HEK293 (cell line): ENCODE data around the gene CD68.

Experiments
- AEBP2 ChIP-seq: fragments of 450-650 bp; formaldehyde crosslinking; IDR thresholded peaks from 2 replicates; pipeline ENCODE4 v1.5.1; 2016; ENCODE audit warnings: missing biosample characterization, missing genetic modification characterization, borderline replicate concordance
- FEZF1 ChIP-seq: fragments of 450-650 bp; formaldehyde crosslinking; IDR thresholded peaks from 2 replicates; pipeline ENCODE4 v1.5.1; 2016; ENCODE audit warnings: missing biosample characterization, missing genetic modification characterization
- GLIS1 ChIP-seq: fragments of 450-650 bp; formaldehyde crosslinking; IDR thresholded peaks from 2 replicates; pipeline ENCODE4 v1.5.1; 2016; ENCODE audit warnings: missing biosample characterization, missing genetic modification characterization
- INSM2 ChIP-seq: fragments of 450-650 bp; formaldehyde crosslinking; IDR thresholded peaks from 2 replicates; pipeline ENCODE4 v1.5.1; 2016; ENCODE audit warnings: missing biosample characterization, missing genetic modification characterization
- KLF10 ChIP-seq: fragments of 450-650 bp; IDR thresholded peaks from 2 replicates; pipeline ENCODE4 v1.5.1; 2018; ENCODE audit warnings: missing biosample characterization, mild to moderate bottlenecking, missing genetic modification characterization
- KLF8 ChIP-seq: fragments of 450-650 bp; formaldehyde crosslinking; IDR thresholded peaks from 2 replicates; pipeline ENCODE4 v1.5.1; 2016; ENCODE audit warnings: missing biosample characterization, missing genetic modification characterization
- MYNN ChIP-seq: fragments of 450-650 bp; formaldehyde crosslinking; IDR thresholded peaks from 2 replicates; pipeline ENCODE4 v1.5.1; 2016; ENCODE audit warnings: missing biosample characterization, missing genetic modification characterization, borderline replicate concordance
- PRDM10 ChIP-seq: fragments of 450-650 bp; formaldehyde crosslinking; IDR thresholded peaks from 2 replicates; pipeline ENCODE4 v1.5.1; 2016; ENCODE audit warnings: missing biosample characterization, missing genetic modification characterization
- ZBTB17 ChIP-seq: fragments of 450-650 bp; formaldehyde crosslinking; IDR thresholded peaks from 2 replicates; pipeline ENCODE4 v1.5.1; 2016; ENCODE audit warnings: missing biosample characterization, missing genetic modification characterization
- ZFP41 ChIP-seq: fragments of 450-650 bp; formaldehyde crosslinking; IDR thresholded peaks from 2 replicates; pipeline ENCODE4 v1.5.1; 2016; ENCODE audit warnings: missing biosample characterization, missing genetic modification characterization, borderline replicate concordance
- ZNF211 ChIP-seq: fragments of 450-650 bp; formaldehyde crosslinking; IDR thresholded peaks from 2 replicates; pipeline ENCODE4 v1.5.1; 2016; ENCODE audit warnings: low read depth, missing biosample characterization, missing genetic modification characterization
- ZNF280D ChIP-seq: fragments of 450-650 bp; formaldehyde crosslinking; IDR thresholded peaks from 2 replicates; pipeline ENCODE4 v1.5.1; 2016; ENCODE audit warnings: missing biosample characterization, missing genetic modification characterization
- ZNF292 ChIP-seq: fragments of 450-650 bp; formaldehyde crosslinking; IDR thresholded peaks from 2 replicates; pipeline ENCODE4 v1.5.1; 2016; ENCODE audit warnings: low read depth, missing biosample characterization, missing genetic modification characterization, borderline replicate concordance
- ZNF302 ChIP-seq: fragments of 450-650 bp; formaldehyde crosslinking; IDR thresholded peaks from 2 replicates; pipeline ENCODE4 v1.5.1; 2016; ENCODE audit warnings: missing biosample characterization, missing genetic modification characterization, low read depth
- ZNF335 ChIP-seq: fragments of 450-650 bp; formaldehyde crosslinking; conservative IDR thresholded peaks from 2 replicates; pipeline ENCODE4 v1.5.1; 2016; ENCODE audit warnings: missing biosample characterization, missing genetic modification characterization
- ZNF341 ChIP-seq: fragments of 450-650 bp; formaldehyde crosslinking; IDR thresholded peaks from 2 replicates; pipeline ENCODE4; 2016; ENCODE audit warnings: low read depth, missing biosample characterization, missing genetic modification characterization
- ZNF350 ChIP-seq: fragments of 450-650 bp; formaldehyde crosslinking; IDR thresholded peaks from 2 replicates; pipeline ENCODE4 v1.5.0; 2017; ENCODE audit warnings: missing biosample characterization, mild to moderate bottlenecking, missing genetic modification characterization
- ZNF394 ChIP-seq: fragments of 450-650 bp; formaldehyde crosslinking; IDR thresholded peaks from 2 replicates; pipeline ENCODE4 v1.5.1; 2016; ENCODE audit warnings: missing biosample characterization, missing genetic modification characterization, mild to moderate bottlenecking, moderate library complexity, borderline replicate concordance
- ZNF426 ChIP-seq: fragments of 450-650 bp; formaldehyde crosslinking; IDR thresholded peaks from 2 replicates; pipeline ENCODE4 v1.5.1; 2017; ENCODE audit warnings: missing biosample characterization, missing genetic modification characterization, mild to moderate bottlenecking, inconsistent platforms, moderate library complexity
- ZNF624 ChIP-seq: fragments of 450-650 bp; formaldehyde crosslinking; IDR thresholded peaks from 2 replicates; pipeline ENCODE4 v1.5.1; 2017; ENCODE audit warnings: missing biosample characterization, missing genetic modification characterization
- ZNF658 ChIP-seq: fragments of 450-650 bp; formaldehyde crosslinking; IDR thresholded peaks from 2 replicates; pipeline ENCODE4; 2016; ENCODE audit warnings: missing biosample characterization, missing genetic modification characterization
- ZNF664 ChIP-seq: fragments of 450-650 bp; formaldehyde crosslinking; IDR thresholded peaks from 2 replicates; pipeline ENCODE4 v1.5.1; 2016; ENCODE audit warnings: missing biosample characterization, missing genetic modification characterization
- ZNF692 ChIP-seq: fragments of 450-650 bp; formaldehyde crosslinking; IDR thresholded peaks from 2 replicates; pipeline ENCODE4 v1.5.1; 2016; ENCODE audit warnings: missing biosample characterization, missing genetic modification characterization
- ZNF768 ChIP-seq: fragments of 450-650 bp; formaldehyde crosslinking; IDR thresholded peaks from 2 replicates; pipeline ENCODE4 v1.5.1; 2018; ENCODE audit warnings: missing biosample characterization, mild to moderate bottlenecking, missing genetic modification characterization
- ZNF837 ChIP-seq: fragments of 450-650 bp; formaldehyde crosslinking; IDR thresholded peaks from 2 replicates; pipeline ENCODE4 v1.5.1; 2016; ENCODE audit warnings: missing biosample characterization, missing genetic modification characterization
- ZSCAN5A ChIP-seq: fragments of 450-650 bp; formaldehyde crosslinking; IDR thresholded peaks from 2 replicates; pipeline ENCODE4 v1.5.1; 2016; ENCODE audit warnings: missing biosample characterization, missing genetic modification characterization

CD68 gene

GRCh38 chr17:7627250-7628121 is 48.0 kb downstream of the CD68 start, which contains the start of gene SAT2 (continued):
- TF ChIP-seq ZNF280D (tag by site-specific recombination) = no peak
- 0 out of 2 replicates have a peak, but pooled peaks have one; percentile 34 for TF ChIP-seq PRDM10 (tag by site-specific recombination)
- peak; percentile 64 for TF ChIP-seq KLF8
- no peak for TF ChIP-seq FEZF1 (tag by site-specific recombination)
- no peak for TF ChIP-seq ZNF658 (tag by site-specific recombination)
- TF ChIP-seq MYNN = no peak
- no peak for TF ChIP-seq ZNF837 (tag by site-specific recombination)
- no peak for TF ChIP-seq ZNF302 (tag by site-specific recombination)
- TF ChIP-seq AEBP2 (tag by site-specific recombination) = no peak
- no peak for TF ChIP-seq ZNF211 (tag by site-specific recombination)
- TF ChIP-seq ZNF624 (tag by site-specific recombination) = no peak
- peak; percentile 84 for TF ChIP-seq KLF10 (tag by site-specific recombination)
- TF ChIP-seq ZBTB17 (tag by site-specific recombination) = peak; percentile 65
- TF ChIP-seq ZNF341 (tag by site-specific recombination) = peak; percentile 60; the same call in 1 of the 2 replicates
- TF ChIP-seq ZNF768 (tag by site-specific recombination) = no peak
- TF ChIP-seq ZNF335 (tag by site-specific recombination) = peak; percentile 72
- TF ChIP-seq ZSCAN5A = no peak
- no peak for TF ChIP-seq ZNF664 (tag by site-specific recombination)
- no peak for TF ChIP-seq ZNF292
- TF ChIP-seq INSM2 (tag by site-specific recombination) = 0 out of 2 replicates have a peak, but pooled peaks have one; percentile 44
- no peak for TF ChIP-seq ZNF692 (tag by site-specific recombination)
- TF ChIP-seq ZNF350 (tag by site-specific recombination) = no peak
- no peak for TF ChIP-seq ZFP41 (tag by site-specific recombination)
- 0 out of 2 replicates have a peak, but pooled peaks have one; percentile 26 for TF ChIP-seq ZNF394
- TF ChIP-seq ZNF426 (tag by site-specific recombination) = no peak
- peak; percentile 97 for TF ChIP-seq GLIS1 (tag by site-specific recombination)
